ENCODE results near the gene PYGB. TPM values are rescaled to one million over a fixed set of nuclear protein-coding genes. Genes with fewer than 3 reads are reported as not detected.

Gene PYGB
- total RNA-seq, 2 donors from 2014 or later = 211 to 295 TPM

GRCh38 chr20:25344634-25345033 lies 96.7 kb downstream of the PYGB start:
- TF ChIP-seq CTCF (IDR thresholded peaks at IDR 0.05) = no peak
- no peak for DNase-seq
- Histone ChIP-seq H3K27me3 (no peaks in the 10 kb centered on the region), H3K9ac (ENCODE audit: low read depth in 2 of 2, low read length in 2 of 2) (no peak overlapping the region), H3K9me3 (no peaks in the 10 kb centered on the region), H3K4me3 (no peak overlapping the region), H3K27ac (no peak overlapping the region), H3K36me3 (no peaks in the 10 kb centered on the region), H3K4me1 (no peaks in the 10 kb centered on the region)
- intact Hi-C loops (cut with DNase I) = no loop called here

GRCh38 chr20:25345721-25346120 lies 97.8 kb downstream of the PYGB start:
- intact Hi-C loops (cut with DNase I) = no loop called here
- no peak for DNase-seq
- no peaks in the 10 kb centered on the region for H3K9me3 ChIP-seq

GRCh38 chr20:25346349-25346748 lies 98.5 kb downstream of the PYGB start:
- intact Hi-C loops (cut with DNase I) = no loop called here

More at GRCh38 chr20:25345721-25346120, 97.8 kb downstream of the PYGB start:
- Histone ChIP-seq H3K27ac (no peak overlapping the region), H3K27me3 (no peaks in the 10 kb centered on the region), H3K4me3 (no peak overlapping the region), H3K9ac (ENCODE audit: low read depth in 2 of 2, low read length in 2 of 2) (no peak overlapping the region), H3K36me3 (no peaks in the 10 kb centered on the region), H3K4me1 (no peaks in the 10 kb centered on the region)
- TF ChIP-seq CTCF (IDR thresholded peaks at IDR 0.05) = no peak

More at GRCh38 chr20:25346349-25346748, 98.5 kb downstream of the PYGB start:
- Histone ChIP-seq H3K27ac (no peak overlapping the region), H3K9ac (ENCODE audit: low read depth in 2 of 2, low read length in 2 of 2) (no peak overlapping the region), H3K4me3 (no peak overlapping the region), H3K27me3 (no peaks in the 10 kb centered on the region), H3K9me3 (no peaks in the 10 kb centered on the region), H3K4me1 (no peaks in the 10 kb centered on the region), H3K36me3 (no peaks in the 10 kb centered on the region)
- DNase-seq = no peak
- TF ChIP-seq CTCF (IDR thresholded peaks at IDR 0.05) = no peak

Other genes with a start within 250 kb of the PYGB start
- 10 to 100 TPM; 29.0 to 32.0 TPM for gene ACSS1, start 189.9 kb upstream of the PYGB start, total RNA-seq
- not detected for gene VSX1, start 165.9 kb upstream of the PYGB start, total RNA-seq
- gene ENTPD6, start 52.4 kb upstream of the PYGB start, total RNA-seq = 100 to 1,000 TPM; 120 to 201 TPM
- gene ABHD12, start 142.8 kb downstream of the PYGB start, total RNA-seq = 10 to 100 TPM; 54.2 to 60.6 TPM
- gene GINS1, start 159.6 kb downstream of the PYGB start, total RNA-seq = 10 to 100 TPM in 1 of 2 donors, 1 to 10 TPM in 1; 5.4 to 24.0 TPM